Measurements from ENCODE around the gene LSM7. TPM values are rescaled to one million over a fixed set of nuclear protein-coding genes. Genes with fewer than 3 reads are reported as not detected.
"Not testable (repeated sequence)": the region's sequence is repeated elsewhere in the genome, so short reads cannot be mapped to it uniquely, and the experiment has no call there.

LSM7 gene
- total RNA-seq, 3 donors from 2014 or later: 95.1 to 188 (median 125) TPM

GRCh38 chr19:2353887-2354592, 25.7 kb upstream of the LSM7 start:
- intact Hi-C loops (cut with DNase I; ENCODE audit: low total_unique reads): no loop called here
- TF ChIP-seq POLR2A (IDR thresholded peaks at IDR 0.05) (no peak), POLR2AphosphoS5 (IDR thresholded peaks at IDR 0.05) (no peak), CTCF (IDR thresholded peaks at IDR 0.05) (no peak)

DNA sequence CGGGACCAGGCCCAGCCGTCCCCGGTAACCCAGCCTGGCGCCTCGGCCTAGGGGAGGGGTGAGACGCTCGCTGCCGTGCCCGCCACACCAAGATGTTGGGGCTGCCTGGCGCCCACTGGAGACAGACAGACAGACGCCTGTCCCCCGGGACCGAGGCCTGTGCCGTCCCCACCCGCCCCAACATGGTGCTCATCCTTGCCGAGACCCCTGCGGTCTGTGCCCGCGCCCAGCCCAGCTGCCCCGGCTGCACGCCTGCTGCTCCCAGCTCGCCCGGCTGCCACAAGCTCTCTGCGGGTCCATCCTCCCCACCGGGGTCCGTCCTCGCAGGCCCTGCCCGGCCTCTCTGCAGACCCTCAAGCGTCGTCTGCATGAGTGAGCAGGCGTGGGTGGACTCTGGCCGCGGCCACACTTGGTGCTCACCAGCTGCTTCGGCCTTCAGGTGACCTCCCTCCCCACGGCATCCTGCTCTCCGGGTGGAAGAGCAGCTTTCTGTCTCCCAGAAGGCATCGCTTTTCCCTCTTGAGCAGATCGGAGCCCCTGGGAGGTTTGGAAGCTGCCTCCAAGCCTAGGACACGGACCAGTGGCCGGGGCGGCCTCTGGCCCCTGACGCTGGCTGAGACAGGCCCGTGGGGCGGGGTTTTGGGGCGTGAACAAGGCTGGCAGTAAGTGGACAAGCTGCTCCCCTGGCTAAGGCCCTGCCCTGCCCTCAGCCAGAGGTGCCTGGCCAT, 24.9 kb upstream of the LSM7 start:
- no peaks in the 10 kb centered on the region for H3K36me3 ChIP-seq

More at GRCh38 chr19:2353887-2354592, 25.7 kb upstream of the LSM7 start:
- no peak for DNase-seq (ENCODE audit: low spot score in 2 of 2)
- H3K36me3 ChIP-seq: no peaks in the 10 kb centered on the region
- H3K27ac ChIP-seq: no peak overlapping the region
- H3K4me1 ChIP-seq: no peaks in the 10 kb centered on the region
- H3K27me3 ChIP-seq: no peaks in the 10 kb centered on the region
- no peaks in the 10 kb centered on the region for H3K9me3 ChIP-seq
- H3K4me3 ChIP-seq: no peak overlapping the region

GRCh38 chr19:2352121-2352520, 23.7 kb upstream of the LSM7 start:
- intact Hi-C loops (cut with DNase I; ENCODE audit: low total_unique reads): no loop called here

More for the DNA sequence above, 24.9 kb upstream of the LSM7 start:
- Histone ChIP-seq H3K9me3 (no peaks in the 10 kb centered on the region), H3K4me3 (no peak overlapping the region), H3K27me3 (no peaks in the 10 kb centered on the region), H3K4me1 (no peaks in the 10 kb centered on the region), H3K27ac (no peak overlapping the region)
- intact Hi-C loops (cut with DNase I; ENCODE audit: low total_unique reads): no loop called here
- no peak for DNase-seq (ENCODE audit: low spot score in 2 of 2)
- TF ChIP-seq POLR2AphosphoS5 (IDR thresholded peaks at IDR 0.05) (no peak), CTCF (IDR thresholded peaks at IDR 0.05) (no peak), POLR2A (IDR thresholded peaks at IDR 0.05) (no peak)

GRCh38 chr19:2351591-2351990, 23.2 kb upstream of the LSM7 start:
- Histone ChIP-seq H3K4me3 (no peak overlapping the region), H3K9me3 (no peaks in the 10 kb centered on the region), H3K27ac (no peak overlapping the region), H3K36me3 (no peaks in the 10 kb centered on the region), H3K4me1 (no peaks in the 10 kb centered on the region), H3K27me3 (no peaks in the 10 kb centered on the region)
- TF ChIP-seq POLR2AphosphoS5 (IDR thresholded peaks at IDR 0.05) (no peak), POLR2A (IDR thresholded peaks at IDR 0.05) (no peak), CTCF (IDR thresholded peaks at IDR 0.05) (no peak)
- no peak for DNase-seq (ENCODE audit: low spot score in 2 of 2)
- intact Hi-C loops (cut with DNase I; ENCODE audit: low total_unique reads): no loop called here

More at GRCh38 chr19:2352121-2352520, 23.7 kb upstream of the LSM7 start:
- no peak for DNase-seq (ENCODE audit: low spot score in 2 of 2)
- no peak for TF ChIP-seq CTCF (IDR thresholded peaks at IDR 0.05)
- no peak for TF ChIP-seq POLR2A (IDR thresholded peaks at IDR 0.05)
- no peak for TF ChIP-seq POLR2AphosphoS5 (IDR thresholded peaks at IDR 0.05)
- no peak overlapping the region for H3K4me3 ChIP-seq
- H3K36me3 ChIP-seq: no peaks in the 10 kb centered on the region
- no peak overlapping the region for H3K27ac ChIP-seq
- no peaks in the 10 kb centered on the region for H3K4me1 ChIP-seq
- H3K9me3 ChIP-seq: no peaks in the 10 kb centered on the region
- H3K27me3 ChIP-seq: no peaks in the 10 kb centered on the region

GRCh38 chr19:2350656-2351055, 22.3 kb upstream of the LSM7 start:
- intact Hi-C loops (cut with DNase I; ENCODE audit: low total_unique reads): no loop called here
- no peaks in the 10 kb centered on the region for H3K9me3 ChIP-seq
- no peak overlapping the region for H3K4me3 ChIP-seq
- H3K4me1 ChIP-seq: no peaks in the 10 kb centered on the region
- TF ChIP-seq POLR2A (IDR thresholded peaks at IDR 0.05) (no peak), CTCF (IDR thresholded peaks at IDR 0.05) (no peak), POLR2AphosphoS5 (IDR thresholded peaks at IDR 0.05) (no peak)
- H3K36me3 ChIP-seq: no peaks in the 10 kb centered on the region
- H3K27ac ChIP-seq: no peak overlapping the region
- H3K27me3 ChIP-seq: no peaks in the 10 kb centered on the region
- DNase-seq (ENCODE audit: low spot score in 2 of 2): no peak

GRCh38 chr19:2349818-2350217, 21.4 kb upstream of the LSM7 start:
- H3K9me3 ChIP-seq; H3K36me3 ChIP-seq; H3K4me1 ChIP-seq; intact Hi-C loops (cut with DNase I; ENCODE audit: low total_unique reads); H3K4me3 ChIP-seq; H3K27ac ChIP-seq; DNase-seq (ENCODE audit: low spot score in 2 of 2); H3K27me3 ChIP-seq: not testable (repeated sequence)

Measured in breast epithelium (tissue), 4 donors.